ENCODE results near the gene CDCP1.

CDCP1 gene

DNA sequence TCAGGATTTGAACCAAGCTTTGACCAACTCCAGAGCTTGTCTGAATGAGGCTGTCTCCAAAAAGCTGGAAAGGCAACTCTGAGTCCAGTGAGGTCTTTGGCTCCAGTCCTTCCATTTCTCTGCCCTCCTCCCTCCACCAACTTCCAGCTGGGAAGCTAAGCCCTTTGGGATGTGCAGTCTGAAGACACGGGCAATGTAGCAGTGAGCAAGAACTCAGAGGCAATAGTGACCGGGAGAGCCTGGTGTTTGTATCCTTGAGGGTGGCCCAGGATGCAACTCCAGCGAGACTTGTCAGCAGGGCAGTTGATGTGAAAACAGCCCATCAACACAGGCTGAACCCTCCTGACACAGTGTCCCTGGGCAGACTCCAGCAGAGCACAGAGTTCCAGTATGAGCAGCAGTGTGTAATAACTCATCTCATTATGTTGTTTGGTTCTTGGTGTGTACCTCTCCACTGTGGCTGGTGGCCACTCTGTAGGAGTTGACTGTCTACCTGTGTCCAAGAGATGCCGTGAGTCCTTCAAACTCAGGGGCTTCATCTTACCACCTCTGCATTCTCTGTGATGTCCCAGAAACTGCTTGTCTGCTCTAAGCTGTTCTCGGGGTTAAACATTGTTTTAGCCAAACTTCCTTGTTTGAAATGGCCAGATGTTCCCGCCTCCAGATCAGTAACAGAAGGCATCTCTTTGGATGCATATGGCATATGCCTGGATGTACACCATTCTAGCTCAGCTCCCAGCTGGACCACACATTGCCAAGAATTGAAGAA, 6.6 kb downstream of the CDCP1 start:
- H3K4me2 ChIP-seq (ENCODE audit: low read depth, low read length, poor library complexity, severe bottlenecking) = no peak overlapping the region

DNA sequence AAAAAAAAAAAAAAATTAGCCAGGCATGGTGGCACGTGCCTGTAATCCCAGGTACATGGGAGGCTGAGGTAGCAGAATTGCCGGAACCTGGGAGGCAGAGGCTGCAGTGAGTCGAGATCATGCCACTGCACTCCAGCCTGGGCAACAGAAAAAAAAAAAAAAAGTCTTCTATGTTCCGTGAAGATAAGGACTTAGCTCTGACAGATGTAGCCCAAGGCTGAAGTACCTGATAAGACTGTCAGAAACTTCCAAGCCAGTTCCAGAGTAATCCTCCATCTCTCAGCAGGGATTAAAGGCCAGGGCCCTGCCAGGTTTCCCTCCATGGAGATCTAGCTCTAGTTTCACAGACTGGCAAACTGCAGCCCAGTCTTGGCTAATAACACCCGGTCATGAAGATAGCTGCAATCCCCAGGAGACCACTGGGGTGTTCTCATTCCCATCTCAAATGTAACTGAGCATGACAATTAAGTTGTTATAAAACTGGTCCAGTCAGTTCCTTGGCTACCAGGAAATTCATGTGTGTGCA, 8.5 kb downstream of the CDCP1 start:
- Histone ChIP-seq H3F3A (ENCODE audit: insufficient read depth) (no peaks in the 10 kb centered on the region), H4K20me1 (ENCODE audit: low read depth, low read length) (no peaks in the 10 kb centered on the region), H3K27me3 (ENCODE audit: low read length) (no peaks in the 10 kb centered on the region), H3K9me3 (ENCODE audit: insufficient read depth, low read length) (no peaks in the 10 kb centered on the region), H3K4me2 (ENCODE audit: low read depth, low read length, poor library complexity, severe bottlenecking) (no peak overlapping the region), H3K9ac (ENCODE audit: low read length) (no peak overlapping the region), H2AFZ (ENCODE audit: low read depth, low read length, severe bottlenecking) (no peak overlapping the region), H3K27ac (ENCODE audit: low read depth, low read length) (no peak overlapping the region), H3K36me3 (ENCODE audit: low read length) (no peaks in the 10 kb centered on the region), H3K79me2 (ENCODE audit: insufficient read depth, low read length) (no peaks in the 10 kb centered on the region), H3K9me2 (replicated peaks; ENCODE audit: insufficient read depth, low read length) (no peaks in the 10 kb centered on the region), H3K4me3 (ENCODE audit: insufficient read depth, low read length, poor library complexity, severe bottlenecking) (no peak overlapping the region)
- TF ChIP-seq, protein P1, sequence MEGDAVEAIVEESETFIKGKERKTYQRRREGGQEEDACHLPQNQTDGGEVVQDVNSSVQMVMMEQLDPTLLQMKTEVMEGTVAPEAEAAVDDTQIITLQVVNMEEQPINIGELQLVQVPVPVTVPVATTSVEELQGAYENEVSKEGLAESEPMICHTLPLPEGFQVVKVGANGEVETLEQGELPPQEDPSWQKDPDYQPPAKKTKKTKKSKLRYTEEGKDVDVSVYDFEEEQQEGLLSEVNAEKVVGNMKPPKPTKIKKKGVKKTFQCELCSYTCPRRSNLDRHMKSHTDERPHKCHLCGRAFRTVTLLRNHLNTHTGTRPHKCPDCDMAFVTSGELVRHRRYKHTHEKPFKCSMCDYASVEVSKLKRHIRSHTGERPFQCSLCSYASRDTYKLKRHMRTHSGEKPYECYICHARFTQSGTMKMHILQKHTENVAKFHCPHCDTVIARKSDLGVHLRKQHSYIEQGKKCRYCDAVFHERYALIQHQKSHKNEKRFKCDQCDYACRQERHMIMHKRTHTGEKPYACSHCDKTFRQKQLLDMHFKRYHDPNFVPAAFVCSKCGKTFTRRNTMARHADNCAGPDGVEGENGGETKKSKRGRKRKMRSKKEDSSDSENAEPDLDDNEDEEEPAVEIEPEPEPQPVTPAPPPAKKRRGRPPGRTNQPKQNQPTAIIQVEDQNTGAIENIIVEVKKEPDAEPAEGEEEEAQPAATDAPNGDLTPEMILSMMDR (IDR thresholded peaks at IDR 0.05; ENCODE audit: insufficient read depth, low read length, poor library complexity, severe bottlenecking) = no peak
- TF ChIP-seq EZH2phosphoT487 (conservative IDR thresholded peaks at IDR 0.05; ENCODE audit: low read length) = no peak

More for the DNA sequence above, 6.6 kb downstream of the CDCP1 start:
- TF ChIP-seq, protein P1 (IDR thresholded peaks at IDR 0.05; ENCODE audit: insufficient read depth, low read length, poor library complexity, severe bottlenecking) = no peak
- TF ChIP-seq EZH2phosphoT487 (conservative IDR thresholded peaks at IDR 0.05; ENCODE audit: low read length) = no peak
- Histone ChIP-seq H2AFZ (ENCODE audit: low read depth, low read length, severe bottlenecking) (no peak overlapping the region), H3K4me3 (ENCODE audit: insufficient read depth, low read length, poor library complexity, severe bottlenecking) (no peak overlapping the region), H3K9me2 (replicated peaks; ENCODE audit: insufficient read depth, low read length) (no peaks in the 10 kb centered on the region), H3K79me2 (ENCODE audit: insufficient read depth, low read length) (no peaks in the 10 kb centered on the region), H3K9me3 (ENCODE audit: insufficient read depth, low read length) (no peaks in the 10 kb centered on the region), H3F3A (ENCODE audit: insufficient read depth) (no peaks in the 10 kb centered on the region), H3K36me3 (ENCODE audit: low read length) (no peaks in the 10 kb centered on the region), H3K27ac (ENCODE audit: low read depth, low read length) (no peak overlapping the region), H3K27me3 (ENCODE audit: low read length) (no peaks in the 10 kb centered on the region), H4K20me1 (ENCODE audit: low read depth, low read length) (no peaks in the 10 kb centered on the region), H3K9ac (ENCODE audit: low read length) (no peak overlapping the region)

DNA sequence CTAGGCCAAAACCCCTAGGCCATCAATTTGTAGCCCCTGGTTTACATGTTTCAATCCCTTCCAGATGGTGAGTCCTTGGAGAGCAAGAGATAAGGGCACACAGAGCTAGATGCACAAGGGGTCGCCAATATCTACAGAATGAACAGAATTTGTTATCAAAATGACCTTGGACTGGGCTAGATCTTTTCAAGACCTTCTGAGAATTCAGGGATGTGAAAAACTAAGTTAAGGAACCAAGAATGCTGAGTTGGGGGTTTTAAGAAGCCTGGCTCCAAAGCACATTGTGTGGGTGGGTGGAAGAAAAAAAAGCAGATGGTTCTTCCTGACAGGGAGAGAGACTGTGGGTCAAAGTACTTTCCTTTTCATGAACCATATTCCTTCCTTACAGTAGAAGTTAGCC, 10.2 kb downstream of the CDCP1 start:
- H4K20me1 ChIP-seq (ENCODE audit: low read depth, low read length) = no peaks in the 10 kb centered on the region
- H3K9me3 ChIP-seq (ENCODE audit: insufficient read depth, low read length) = no peaks in the 10 kb centered on the region
- H3K9me2 ChIP-seq (replicated peaks; ENCODE audit: insufficient read depth, low read length) = no peaks in the 10 kb centered on the region
- H3K9ac ChIP-seq (ENCODE audit: low read length) = no peak overlapping the region
- no peak overlapping the region for H3K4me2 ChIP-seq (ENCODE audit: low read depth, low read length, poor library complexity, severe bottlenecking)
- TF ChIP-seq, protein P1 (IDR thresholded peaks at IDR 0.05; ENCODE audit: insufficient read depth, low read length, poor library complexity, severe bottlenecking) = no peak
- TF ChIP-seq EZH2phosphoT487 (conservative IDR thresholded peaks at IDR 0.05; ENCODE audit: low read length) = no peak
- no peaks in the 10 kb centered on the region for H3F3A ChIP-seq (ENCODE audit: insufficient read depth)
- H3K4me3 ChIP-seq (ENCODE audit: insufficient read depth, low read length, poor library complexity, severe bottlenecking) = no peak overlapping the region
- H3K27me3 ChIP-seq (ENCODE audit: low read length) = no peaks in the 10 kb centered on the region
- H3K36me3 ChIP-seq (ENCODE audit: low read length) = no peaks in the 10 kb centered on the region
- H3K27ac ChIP-seq (ENCODE audit: low read depth, low read length) = no peak overlapping the region
- H3K79me2 ChIP-seq (ENCODE audit: insufficient read depth, low read length) = no peaks in the 10 kb centered on the region
- H2AFZ ChIP-seq (ENCODE audit: low read depth, low read length, severe bottlenecking) = no peak overlapping the region
